Right lobe of liver (tissue), 4 donors: ENCODE data around the gene CHMP2A.

Source experiments
- CTCF ChIP-seq, 4 donors: fragments of 200-600 bp in 3 of 4; fragments of 450-650 bp in 1 of 4; IDR thresholded peaks; one replicate each; pipeline versions ENCODE4 v1.5.1 to v1.8.0; 2016 to 2022; ENCODE audit warnings: antibody characterized with exemption in 4 of 4, mild to moderate bottlenecking in 2 of 4
- POLR2A ChIP-seq: fragments of 450-650 bp; IDR thresholded peaks from one replicate; pipeline ENCODE4 v1.6.1; 2017; ENCODE audit warnings: antibody characterized with exemption, mild to moderate bottlenecking
- donor health status: DM: no; HTN: no; CAD: no.
- donor health status: DM: no; HTN: no; CAD: no.
- donor health status: DM: no; HTN: yes; CAD: no.

GRCh38 chr19:58544591-58545285 lies 10.2 kb downstream of the CHMP2A start:
- no peak for TF ChIP-seq CTCF (IDR thresholded peaks at IDR 0.05)
- TF ChIP-seq POLR2A = no peak
